SK-N-MC (cell line): ENCODE data around the gene CFAP410.

Experiments
- DNase-seq: peaks from one replicate; pipeline ENCODE4 v3.0.0-alpha.2; 2011; ENCODE audit warnings: low read depth, low spot score
- H3K27ac ChIP-seq: fragments of 200-600 bp; sonication (generic); 2 replicates; pipeline ENCODE4 v1.5.1; 2016; ENCODE audit warnings: mixed run types
- H3K36me3 ChIP-seq: fragments of 200-600 bp; sonication (generic); 2 replicates; pipeline ENCODE4 v1.6.1; 2017; ENCODE audit warnings: antibody characterized with exemption, low read length, mixed read lengths; ENCODE audit not compliant: insufficient read depth
- H3K4me3 ChIP-seq: fragments of 200-600 bp; sonication (generic); 2 replicates; pipeline ENCODE4 v1.5.1; 2016
- H3K9ac ChIP-seq: fragments of 200-600 bp; sonication (generic); 2 replicates; pipeline ENCODE4 v1.8.0; 2017; ENCODE audit warnings: mixed run types, mixed read lengths; ENCODE audit not compliant: insufficient read length
- H3K9me3 ChIP-seq: fragments of 200-600 bp; sonication (generic); 2 replicates; pipeline ENCODE4 v1.6.1; 2017; ENCODE audit warnings: low read depth, mild to moderate bottlenecking, antibody characterized with exemption, low read length, moderate library complexity, mixed read lengths
- EZH2 ChIP-seq: fragments of 200-600 bp; sonication (generic); IDR thresholded peaks from one replicate; pipeline ENCODE4 v1.6.1; 2017; ENCODE audit warnings: antibody characterized with exemption
- FOXP2 ChIP-seq: optimal IDR thresholded peaks from 2 replicates; pipeline ENCODE3; 2011; ENCODE audit warnings: mild to moderate bottlenecking, moderate library complexity; ENCODE audit not compliant: insufficient read depth; ENCODE audit errors: extremely low read length, control extremely low read depth
- POLR2AphosphoS5 ChIP-seq: IDR thresholded peaks from 2 replicates; pipeline ENCODE4 v1.6.1; 2012; ENCODE audit warnings: mild to moderate bottlenecking, low read depth, low read length, borderline replicate concordance

The CFAP410 gene

DNA sequence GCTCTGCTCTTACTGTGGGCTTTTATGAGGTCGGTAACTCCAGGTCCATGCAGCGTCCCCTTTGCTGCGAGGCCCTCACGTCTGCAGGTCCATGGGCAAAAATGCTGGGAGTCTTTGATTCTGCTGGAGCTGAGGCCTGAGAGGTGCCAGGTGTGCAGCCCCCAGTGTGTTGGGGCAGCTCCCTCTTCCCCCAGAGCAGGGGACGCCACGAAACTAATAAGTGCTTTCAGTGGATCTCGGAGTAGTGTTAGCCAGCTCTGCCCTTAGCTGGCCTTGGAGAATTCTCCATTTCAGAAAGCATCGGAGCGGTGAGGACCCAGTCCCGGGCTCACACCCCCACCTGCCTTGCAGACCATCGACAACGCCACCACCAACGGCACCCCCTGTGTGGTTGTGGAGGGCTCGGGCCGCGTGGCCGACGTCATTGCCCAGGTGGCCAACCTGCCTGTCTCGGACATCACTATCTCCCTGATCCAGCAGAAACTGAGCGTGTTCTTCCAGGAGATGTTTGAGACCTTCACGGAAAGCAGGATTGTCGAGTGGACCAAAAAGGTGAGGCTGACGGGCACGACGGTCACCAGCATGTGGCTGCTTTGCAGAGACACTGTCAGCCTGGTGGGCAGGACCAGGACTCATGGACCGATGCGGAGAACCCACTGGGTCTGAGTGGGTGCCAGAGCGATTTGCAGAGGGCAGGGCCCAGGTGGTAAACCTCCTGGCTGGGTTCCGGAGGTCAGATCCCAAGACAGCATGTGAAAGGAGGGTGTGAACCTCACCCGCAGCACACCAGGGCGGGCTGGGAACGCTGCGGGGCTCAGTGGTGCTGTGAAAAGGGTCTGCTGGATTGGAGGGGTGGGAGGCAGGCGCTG lies 39.7 kb upstream of the CFAP410 start:
- Histone ChIP-seq H3K9ac (no peak overlapping the region), H3K9me3 (no peaks in the 10 kb centered on the region), H3K4me3 (no peak overlapping the region), H3K36me3 (no peaks in the 10 kb centered on the region), H3K27ac (no peak overlapping the region)
- DNase-seq = no peak
- TF ChIP-seq EZH2 = no peak

DNA sequence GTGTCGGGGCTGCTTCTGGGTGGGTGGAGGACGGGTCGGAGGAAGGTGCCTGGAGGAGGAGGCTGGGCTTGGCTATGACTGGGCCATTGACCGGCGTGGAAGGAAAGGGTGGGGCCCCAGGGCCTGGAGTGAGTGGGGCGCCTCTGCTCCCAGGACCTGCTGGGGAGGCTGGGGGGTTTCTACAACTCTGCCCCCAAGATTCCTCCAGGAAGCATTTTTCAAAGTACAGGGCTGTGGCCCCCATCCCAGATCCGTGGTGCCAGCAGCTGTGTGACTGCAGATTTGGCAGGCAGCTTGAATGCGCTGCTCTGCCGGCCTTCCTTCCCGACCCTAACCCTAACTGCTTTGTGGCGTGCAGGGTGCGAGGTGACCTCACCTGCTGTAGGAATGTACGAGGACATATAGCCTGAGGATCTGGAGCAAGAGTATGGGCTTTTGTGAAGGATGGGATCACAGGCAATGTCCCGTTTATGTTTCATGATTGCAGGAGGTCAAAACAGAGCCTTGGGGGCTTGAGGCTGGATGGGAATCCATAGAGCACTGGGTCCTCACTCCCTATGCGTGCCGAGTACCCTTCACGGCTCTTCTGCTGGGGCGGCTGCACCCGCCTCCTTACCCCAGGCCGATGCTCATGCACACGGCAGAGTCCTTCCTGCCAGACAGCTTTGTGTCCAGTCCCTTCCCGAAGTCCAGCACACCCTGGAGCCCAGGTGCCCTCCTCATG lies 38.9 kb upstream of the CFAP410 start:
- Histone ChIP-seq H3K9ac (no peak overlapping the region), H3K9me3 (no peaks in the 10 kb centered on the region), H3K36me3 (no peaks in the 10 kb centered on the region)

DNA sequence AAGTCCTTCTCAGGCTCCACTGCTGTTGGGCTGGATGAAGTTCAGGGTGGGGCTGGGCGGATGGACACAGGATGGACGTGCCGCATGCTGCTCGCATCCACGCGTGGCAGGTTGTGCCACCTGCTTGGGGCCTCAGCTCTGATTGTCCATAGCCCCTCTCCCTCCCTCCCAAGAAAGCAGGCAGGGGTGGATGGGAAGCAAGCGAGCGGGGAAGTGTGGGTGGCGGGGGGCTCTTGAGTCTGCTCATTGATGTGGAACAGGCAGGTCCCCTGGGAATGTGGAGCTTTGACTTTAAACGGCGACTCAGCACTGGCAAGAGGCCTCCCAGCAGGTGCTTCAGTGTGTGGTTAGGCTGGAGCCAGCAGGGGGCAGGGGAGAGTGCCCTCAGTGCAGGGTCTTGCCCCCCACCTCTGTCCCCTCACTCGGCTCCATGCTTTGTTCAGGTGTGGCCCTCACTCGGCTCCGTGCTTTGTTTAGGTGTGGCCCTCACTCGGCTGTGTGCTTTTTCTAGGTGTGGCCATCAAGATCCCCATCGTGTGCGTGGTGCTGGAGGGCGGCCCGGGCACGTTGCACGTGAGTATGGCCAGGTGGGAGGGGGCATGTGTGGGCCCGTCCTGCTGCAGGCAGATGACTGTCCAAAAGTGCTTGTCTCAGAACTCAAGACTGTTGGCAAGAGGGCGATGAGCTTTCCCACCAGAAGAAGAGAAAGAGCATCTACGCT lies 38.2 kb upstream of the CFAP410 start:
- Histone ChIP-seq H3K9ac (no peak overlapping the region), H3K27ac (no peak overlapping the region), H3K36me3 (no peaks in the 10 kb centered on the region), H3K9me3 (no peaks in the 10 kb centered on the region), H3K4me3 (no peak overlapping the region)
- TF ChIP-seq EZH2 = no peak
- no peak for TF ChIP-seq FOXP2
- no peak for TF ChIP-seq POLR2AphosphoS5
- no peak for DNase-seq

More for the DNA sequence above, 38.9 kb upstream of the CFAP410 start:
- Histone ChIP-seq H3K27ac (no peak overlapping the region), H3K4me3 (no peak overlapping the region)
- DNase-seq = no peak
- TF ChIP-seq EZH2 (no peak), FOXP2 (no peak), POLR2AphosphoS5 (no peak)

DNA sequence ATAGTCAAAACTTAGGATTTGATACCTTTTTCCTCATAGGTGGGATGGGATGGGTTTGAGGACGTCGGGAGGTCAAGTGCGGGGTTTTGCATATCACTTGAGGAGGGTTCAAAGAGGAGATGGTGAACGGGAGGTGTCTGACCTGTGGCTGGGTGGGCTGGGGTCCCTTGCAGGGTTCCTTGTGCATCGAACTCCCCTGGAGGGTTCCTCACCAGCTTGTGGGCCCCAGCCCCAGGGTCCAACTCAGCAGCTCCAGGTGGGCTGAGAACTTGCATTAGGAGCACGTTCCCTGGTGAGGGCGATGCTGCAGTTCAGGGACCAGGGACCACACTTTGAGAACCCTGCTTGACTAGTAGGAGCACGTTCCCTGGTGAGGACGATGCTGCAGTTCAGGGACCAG lies 37.4 kb upstream of the CFAP410 start:
- no peaks in the 10 kb centered on the region for H3K36me3 ChIP-seq
- no peak overlapping the region for H3K27ac ChIP-seq
- DNase-seq = no peak
- no peaks in the 10 kb centered on the region for H3K9me3 ChIP-seq
- H3K4me3 ChIP-seq = no peak overlapping the region
- no peak overlapping the region for H3K9ac ChIP-seq
- TF ChIP-seq POLR2AphosphoS5 = no peak
- TF ChIP-seq FOXP2 = no peak
- TF ChIP-seq EZH2 = no peak

DNA sequence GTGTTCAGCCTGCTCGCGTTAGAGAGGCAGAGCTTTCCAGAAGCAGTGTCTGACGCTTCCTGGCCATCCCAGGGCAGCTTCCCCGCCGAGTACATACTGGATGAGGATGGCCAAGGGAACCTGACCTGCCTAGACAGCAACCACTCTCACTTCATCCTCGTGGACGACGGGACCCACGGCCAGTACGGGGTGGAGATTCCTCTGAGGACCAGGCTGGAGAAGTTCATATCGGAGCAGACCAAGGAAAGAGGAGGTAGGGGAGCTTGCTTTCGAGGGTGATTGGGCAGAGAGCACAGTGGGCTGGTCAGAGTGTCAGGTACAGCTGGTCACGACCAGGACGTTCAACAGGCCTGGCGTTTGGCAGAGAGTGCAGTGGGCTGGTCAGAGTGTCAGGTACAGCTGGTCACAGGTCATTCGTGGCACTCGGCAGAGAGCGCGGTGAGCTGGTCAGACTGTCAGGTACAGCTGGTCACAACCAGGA lies 36.6 kb upstream of the CFAP410 start:
- TF ChIP-seq EZH2 (no peak), POLR2AphosphoS5 (no peak), FOXP2 (no peak)
- H3K4me3 ChIP-seq = no peak overlapping the region
- DNase-seq = no peak
- H3K27ac ChIP-seq = no peak overlapping the region
- no peak overlapping the region for H3K9ac ChIP-seq
- H3K36me3 ChIP-seq = no peaks in the 10 kb centered on the region
- no peaks in the 10 kb centered on the region for H3K9me3 ChIP-seq

DNA sequence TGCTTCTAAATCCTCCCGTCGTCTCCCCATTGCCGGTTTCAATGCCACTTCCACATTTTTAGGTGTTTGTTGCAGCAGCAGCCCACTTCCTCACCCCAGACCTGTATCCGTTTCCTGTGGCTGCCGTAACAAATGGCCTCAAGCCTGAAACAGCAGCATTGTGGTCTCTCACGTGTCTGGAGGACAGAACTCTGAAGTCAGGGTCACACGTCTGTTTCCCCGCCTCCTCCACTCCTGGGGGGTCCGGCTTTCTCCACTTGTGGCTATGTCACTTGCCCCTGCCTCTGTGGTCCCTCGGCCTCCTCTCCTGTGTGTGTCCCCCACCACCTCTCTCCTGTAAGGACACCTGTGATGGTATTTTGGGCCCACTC lies 36.1 kb upstream of the CFAP410 start:
- no peak for DNase-seq

DNA sequence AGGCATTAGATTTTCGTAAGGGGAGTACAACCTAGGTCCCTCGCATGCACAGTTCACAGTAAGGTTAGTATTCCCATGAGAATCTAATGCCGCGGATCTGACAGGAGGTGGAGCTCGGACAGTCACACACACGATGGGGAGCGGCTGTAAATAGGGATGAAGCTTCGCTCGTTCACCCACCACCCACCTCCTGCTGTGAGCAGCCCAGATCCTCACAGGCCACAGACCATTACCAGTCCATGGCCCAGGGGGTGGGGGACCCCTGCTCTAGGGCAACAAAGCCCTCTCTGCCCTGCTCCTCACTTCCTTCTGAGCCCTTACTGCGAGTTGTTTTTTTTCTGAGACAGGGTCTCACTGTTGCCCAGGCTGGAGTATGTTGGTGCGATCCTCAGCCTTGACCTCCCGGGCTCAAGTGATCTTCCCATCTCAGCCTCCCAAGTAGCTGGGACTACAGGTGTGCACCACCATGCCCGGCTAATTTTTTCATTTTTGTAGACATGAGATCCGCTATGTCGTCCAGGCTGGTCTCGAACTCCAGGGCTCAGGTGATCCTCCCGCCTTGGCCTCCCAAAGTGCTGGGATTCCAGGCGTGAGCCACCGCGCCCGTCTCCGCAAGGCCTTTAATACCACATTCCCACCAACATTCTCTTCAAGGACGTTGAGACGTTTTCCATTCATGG lies 35.6 kb upstream of the CFAP410 start:
- no peaks in the 10 kb centered on the region for H3K36me3 ChIP-seq
- no peak for DNase-seq
- no peak overlapping the region for H3K4me3 ChIP-seq
- H3K9me3 ChIP-seq = no peaks in the 10 kb centered on the region
- no peak for TF ChIP-seq FOXP2
- TF ChIP-seq EZH2 = no peak
- no peak for TF ChIP-seq POLR2AphosphoS5
- no peak overlapping the region for H3K9ac ChIP-seq
- H3K27ac ChIP-seq = no peak overlapping the region

More for the DNA sequence above, 36.1 kb upstream of the CFAP410 start:
- H3K9ac ChIP-seq = no peak overlapping the region
- no peaks in the 10 kb centered on the region for H3K9me3 ChIP-seq
- no peak for TF ChIP-seq EZH2
- no peak overlapping the region for H3K27ac ChIP-seq
- no peak overlapping the region for H3K4me3 ChIP-seq
- no peaks in the 10 kb centered on the region for H3K36me3 ChIP-seq

DNA sequence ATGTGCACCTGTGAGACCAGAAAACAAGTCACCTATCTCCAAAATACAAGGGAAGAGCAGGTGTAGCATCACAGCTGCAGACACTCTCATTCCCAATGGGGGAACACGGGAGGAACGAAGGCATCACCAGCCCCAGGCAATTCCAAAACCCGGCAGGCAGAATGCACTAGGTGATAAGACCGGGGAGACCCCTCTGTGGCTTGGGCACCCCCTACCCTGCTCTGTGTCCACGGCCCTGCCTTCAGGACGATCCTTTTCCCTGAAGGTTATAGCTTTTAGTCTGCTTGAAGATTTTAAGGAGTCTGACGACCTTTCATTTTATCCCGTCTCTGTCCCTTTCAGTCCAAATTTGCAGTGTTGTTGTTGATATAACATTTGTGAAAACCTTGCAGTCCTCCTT lies 33.4 kb upstream of the CFAP410 start:
- Histone ChIP-seq H3K4me3 (no peak overlapping the region), H3K27ac (no peak overlapping the region), H3K9me3 (no peaks in the 10 kb centered on the region), H3K36me3 (no peaks in the 10 kb centered on the region), H3K9ac (no peak overlapping the region)
- DNase-seq = no peak
- no peak for TF ChIP-seq POLR2AphosphoS5
- TF ChIP-seq FOXP2 = no peak
- no peak for TF ChIP-seq EZH2

DNA sequence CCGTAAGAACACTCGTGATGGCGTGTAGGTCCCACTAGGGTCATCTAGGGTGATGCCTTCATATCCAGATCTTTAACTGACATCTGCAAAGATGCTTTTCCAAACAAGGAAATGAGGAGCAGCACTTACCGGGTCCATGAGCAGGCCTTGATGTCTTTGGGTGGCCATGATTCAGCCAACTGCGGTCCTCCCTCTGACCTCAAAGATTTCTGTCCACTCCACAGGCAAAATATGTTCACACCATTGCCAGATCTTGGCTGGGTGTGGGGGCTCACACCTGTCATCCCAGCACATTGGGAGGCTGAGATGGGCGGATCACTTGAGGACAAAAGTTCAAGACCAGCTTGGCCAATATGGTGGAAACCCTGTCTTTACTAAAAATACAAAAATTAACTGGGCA lies 32.4 kb upstream of the CFAP410 start:
- no peak for TF ChIP-seq EZH2
- TF ChIP-seq FOXP2 = no peak
- H3K27ac ChIP-seq = no peak overlapping the region
- no peaks in the 10 kb centered on the region for H3K9me3 ChIP-seq
- DNase-seq = no peak
- no peak overlapping the region for H3K4me3 ChIP-seq
- H3K9ac ChIP-seq = no peak overlapping the region
- no peaks in the 10 kb centered on the region for H3K36me3 ChIP-seq
